GM12892 (cell line): ENCODE results near the gene APOB.

ENCODE experiments used
- POLR2A ChIP-seq: IDR thresholded peaks from 2 replicates; pipeline ENCODE4 v1.6.1; 2011; ENCODE audit warnings: low read depth, low read length, control low read depth
- POLR2AphosphoS5 ChIP-seq: IDR thresholded peaks from 2 replicates; pipeline ENCODE4 v1.6.1; 2011; ENCODE audit warnings: low read depth, low read length, control low read depth
- TAF1 ChIP-seq: IDR thresholded peaks from 2 replicates; pipeline ENCODE4 v1.6.1; 2011; ENCODE audit warnings: low read depth, mild to moderate bottlenecking, control low read depth, low read length, borderline replicate concordance

DNA sequence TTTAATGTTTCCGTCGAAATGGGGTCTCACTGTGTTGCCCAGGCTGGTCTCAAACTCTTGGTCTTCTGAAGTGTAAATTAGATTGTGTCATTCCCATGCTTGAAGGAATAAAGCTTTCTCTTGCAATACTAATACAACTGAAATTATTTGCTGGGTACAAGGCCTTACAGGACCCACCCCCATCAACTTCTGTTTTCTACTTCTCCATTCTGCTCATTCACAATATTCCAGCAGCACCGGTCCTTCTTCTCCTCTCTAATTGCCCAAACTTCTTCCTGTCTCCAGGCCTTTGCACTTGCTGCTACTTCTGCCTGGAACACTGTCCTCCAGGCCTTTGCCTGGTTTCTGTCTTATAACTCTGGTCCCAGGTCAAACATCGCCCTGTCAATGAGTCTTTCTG lies 73.8 kb downstream of the APOB start:
- TF ChIP-seq POLR2AphosphoS5, result no peak
- no peak for TF ChIP-seq POLR2A
- TF ChIP-seq TAF1, result no peak
